Mesodermal cell (in vitro differentiated cells): Measurements from ENCODE around the gene FSHB.
"Not testable (repeated sequence)": the region's sequence is repeated elsewhere in the genome, so short reads cannot be mapped to it uniquely, and the experiment has no call there.

ENCODE experiments used
- H3K27ac ChIP-seq: 2 replicates; pipeline ENCODE4 v1.7.0; 2013; ENCODE audit warnings: mild to moderate bottlenecking, low read depth, low read length, moderate library complexity; ENCODE audit not compliant: severe bottlenecking
- H3K36me3 ChIP-seq: 2 replicates; pipeline ENCODE4 v1.7.1; 2013; ENCODE audit warnings: mild to moderate bottlenecking, low read length, moderate library complexity; ENCODE audit not compliant: control insufficient read depth, insufficient read depth
- H3K4me1 ChIP-seq: one replicate; pipeline ENCODE4 v1.7.1; 2013; ENCODE audit warnings: mild to moderate bottlenecking, low read length; ENCODE audit not compliant: insufficient read depth, control insufficient read depth, poor library complexity, severe bottlenecking
- H3K4me3 ChIP-seq: 2 replicates; pipeline ENCODE4 v1.7.0; 2013; ENCODE audit warnings: low read length, control low read depth, mild to moderate bottlenecking; ENCODE audit not compliant: insufficient read depth, poor library complexity, severe bottlenecking; ENCODE audit errors: extremely low read depth
- H3K9me3 ChIP-seq: 2 replicates; pipeline ENCODE4 v1.7.1; 2013; ENCODE audit warnings: mild to moderate bottlenecking, low read length, moderate library complexity; ENCODE audit not compliant: control insufficient read depth
- WGBS, 2 experiments: methylation state at CpG; one replicate each; pipeline ENCODE4 v1.1.5; 2013; ENCODE audit warnings: missing lambda C conversion rate in 2 of 2; ENCODE audit not compliant: insufficient coverage in 2 of 2; 5-methylcytosine and 5-hydroxymethylcytosine counted together

FSHB gene

GRCh38 chr11:30261821-30262220 lies 31.0 kb downstream of the FSHB start:
- WGBS, 2 experiments = 67% methylated on average over 1 of the region's 1 CpG; no CpG with 5 or more reads in 1 of the 2 experiments
- Histone ChIP-seq H3K4me1 (no peaks in the 10 kb centered on the region), H3K36me3 (no peaks in the 10 kb centered on the region), H3K4me3 (no peak overlapping the region), H3K27ac (no peak overlapping the region), H3K9me3 (no peaks in the 10 kb centered on the region)

GRCh38 chr11:30268638-30269037 lies 37.8 kb downstream of the FSHB start:
- 82% methylated on average over 3 of the region's 9 CpGs; no CpG with 5 or more reads in 1 of the 2 experiments for WGBS, 2 experiments
- H3K4me1 ChIP-seq, H3K4me3 ChIP-seq, H3K27ac ChIP-seq, H3K9me3 ChIP-seq, H3K36me3 ChIP-seq: not testable (repeated sequence)

- H3K4me1 ChIP-seq = no peaks in the 10 kb centered on the region
- H3K9me3 ChIP-seq = no peaks in the 10 kb centered on the region
- no peaks in the 10 kb centered on the region for H3K36me3 ChIP-seq
- no peak overlapping the region for H3K4me3 ChIP-seq
- H3K27ac ChIP-seq = no peak overlapping the region
These were observed 39.9 kb downstream of the FSHB start for GRCh38 chr11:30270671-30271070.

DNA sequence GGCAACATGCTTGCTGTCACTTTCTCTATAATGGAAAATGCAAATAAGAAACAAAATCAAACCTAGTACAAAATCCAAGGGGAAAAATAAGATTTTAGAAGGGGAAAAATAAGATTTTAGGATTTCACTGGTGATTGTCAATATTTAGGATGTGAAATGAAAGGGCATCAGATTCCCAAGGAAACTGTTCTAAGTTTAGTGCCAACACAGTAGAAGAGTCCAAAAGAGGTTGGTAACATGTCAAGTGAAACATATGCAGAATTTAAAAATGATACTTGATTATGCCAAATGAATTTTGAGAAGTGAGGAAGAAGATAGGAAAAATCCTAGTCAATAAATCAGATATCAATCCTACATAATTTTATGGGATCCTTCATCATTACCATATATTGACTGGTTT lies 46.4 kb downstream of the FSHB start:
- Histone ChIP-seq H3K9me3 (no peaks in the 10 kb centered on the region), H3K4me1 (no peaks in the 10 kb centered on the region), H3K36me3 (no peaks in the 10 kb centered on the region), H3K4me3 (no peak overlapping the region), H3K27ac (no peak overlapping the region)

DNA sequence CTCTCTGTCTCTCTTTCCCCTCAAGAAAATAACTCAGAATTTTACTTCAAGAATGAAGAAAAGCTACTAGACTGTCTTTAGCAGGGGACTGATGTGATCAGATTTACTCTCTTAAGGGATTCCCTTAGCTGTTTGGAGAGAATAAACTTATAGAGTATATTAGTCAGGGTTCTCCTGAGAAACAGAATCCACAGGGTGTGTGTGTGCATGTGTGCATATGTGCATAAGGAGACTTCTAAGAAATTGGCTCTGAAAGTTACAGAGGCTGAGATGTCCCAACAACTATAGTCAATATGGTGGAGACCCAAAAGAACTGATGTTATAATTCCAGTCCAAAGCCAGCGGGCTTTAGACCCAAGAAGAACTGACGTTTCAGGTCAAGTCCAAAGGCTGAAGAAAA lies 49.0 kb downstream of the FSHB start:
- no peaks in the 10 kb centered on the region for H3K9me3 ChIP-seq
- 80 to 100% methylated on average over 1 to 2 of the region's 2 CpGs for WGBS, 2 experiments
- no peak overlapping the region for H3K4me3 ChIP-seq
- H3K27ac ChIP-seq = no peak overlapping the region
- no peaks in the 10 kb centered on the region for H3K4me1 ChIP-seq
- H3K36me3 ChIP-seq = no peaks in the 10 kb centered on the region

- H3K36me3 ChIP-seq = no peaks in the 10 kb centered on the region
- no peaks in the 10 kb centered on the region for H3K4me1 ChIP-seq
- H3K9me3 ChIP-seq = no peaks in the 10 kb centered on the region
- H3K4me3 ChIP-seq = no peak overlapping the region
- WGBS, 2 experiments = 79 to 84% methylated on average over 5 of the region's 7 CpGs
- H3K27ac ChIP-seq = no peak overlapping the region
These were observed 50.9 kb downstream of the FSHB start for GRCh38 chr11:30281476-30282288.

DNA sequence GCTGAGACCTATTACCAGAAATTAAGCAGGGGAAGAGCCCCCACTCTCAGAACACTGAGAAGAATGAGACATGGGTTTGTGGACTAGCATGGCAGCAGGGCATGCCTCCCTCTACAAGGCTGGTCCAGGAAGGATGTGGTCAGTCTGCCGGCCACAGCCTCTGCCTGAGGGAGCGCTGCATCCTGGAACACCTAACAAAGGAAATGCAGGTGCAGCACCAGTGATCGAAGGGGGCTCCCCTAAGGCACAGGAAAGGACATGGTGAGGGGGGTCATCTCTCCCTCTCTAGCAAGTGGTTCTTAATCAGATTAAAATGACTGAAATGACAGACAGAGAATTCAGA lies 51.4 kb downstream of the FSHB start:
- 86% methylated on average over 2 of the region's 3 CpGs; no CpG with 5 or more reads in 1 of the 2 experiments for WGBS, 2 experiments
- Histone ChIP-seq H3K4me3 (no peak overlapping the region), H3K4me1 (no peaks in the 10 kb centered on the region), H3K36me3 (no peaks in the 10 kb centered on the region), H3K27ac (no peak overlapping the region), H3K9me3 (no peaks in the 10 kb centered on the region)
